ENCODE measurements around the gene CSPG4. TPM values are rescaled to one million over a fixed set of nuclear protein-coding genes. Genes with fewer than 3 reads are reported as not detected.

CSPG4 gene
- total and polyA plus RNA-seq, 2 donors (not counting 3 experiments of a cell fraction or from before 2014, with no cell fraction given) = not detected

GRCh38 chr15:75682181-75683135 is 30.2 kb downstream of the CSPG4 start:
- intact Hi-C loops (cut with micrococcal nuclease) = loop anchor here (1.0 to 5.0 kb wide), 7 partner anchors 34 to 655 kb away; partner anchors contain the start of genes MAN2C1 and PTPN9
- Histone ChIP-seq H3K4me2 (ENCODE audit: insufficient read depth, low read length) (no peak overlapping the region), H3K27ac (ENCODE audit: insufficient read depth, low read depth, low read length) (no peak overlapping the region), H3K27me3 (ENCODE audit: control insufficient read depth in 2 of 2, insufficient read depth in 2 of 2, low read length in 2 of 2) (peaks cover 15 to 17% of the 10 kb centered on the region in 2 experiments), H3K36me3 (ENCODE audit: control insufficient read depth in 2 of 2, extremely low read depth in 1 of 2, insufficient read depth in 2 of 2, low read length in 2 of 2) (no peaks in the 10 kb centered on the region), H4K20me1 (replicated peaks; ENCODE audit: control insufficient read depth, extremely low read depth, insufficient read depth, low read length) (no peaks in the 10 kb centered on the region), H3K4me3 (replicated peaks in 1 of 3; ENCODE audit: insufficient read depth in 1 of 3, low read depth in 1 of 3, low read length in 3 of 3) (no peak overlapping the region), H2AFZ (ENCODE audit: low read depth, low read length) (no peak overlapping the region), H3K9ac (replicated peaks; ENCODE audit: extremely low read depth, insufficient read depth, low read length) (no peak overlapping the region), H3K79me2 (ENCODE audit: control insufficient read depth, insufficient read depth, low read length) (no peaks in the 10 kb centered on the region), H3K9me3 (replicated peaks; ENCODE audit: control insufficient read depth, insufficient read depth, low read length) (no peaks in the 10 kb centered on the region), H3K4me1 (ENCODE audit: control insufficient read depth, extremely low read depth, insufficient read depth, low read length) (no peaks in the 10 kb centered on the region), H3K9me1 (replicated peaks; ENCODE audit: control insufficient read depth, extremely low read depth, insufficient read depth, low read length) (no peaks in the 10 kb centered on the region)
- no TSS peak for BruUV-seq (replicated peaks)
- CTCF ChIA-PET = interaction anchor here (0.8 to 8.3 kb wide), 7 partner anchors 10 to 314 kb away, joined by 3 to 65 read pairs (median 7); partner anchors contain the start of genes IMP3, MAN2C1 and PTPN9
- FAIRE-seq = no peak
- dilution Hi-C loops (cut with MboI; ENCODE audit: extremely low pct_ligation_motif_present, low sequenced_read_pairs) = no loop called here
- no peak for DNase-seq (ENCODE audit: low read depth, low spot score)
- POLR2A ChIA-PET = interaction anchor here (0.8 kb wide), 1 partner anchor 103 kb away, joined by 3 read pairs; the partner anchor contains the start of gene PTPN9
- no peak for TF ChIP-seq POLR2A (IDR thresholded peaks at IDR 0.05; ENCODE audit: low read depth, low read length)
- TF ChIP-seq POLR2AphosphoS5 (IDR thresholded peaks at IDR 0.05; ENCODE audit: insufficient read depth, low read depth, low read length) = no peak
- no peak for TF ChIP-seq GATA2 (IDR thresholded peaks at IDR 0.05; ENCODE audit: insufficient read depth, insufficient read length, low read depth, low read length)
- no peak for TF ChIP-seq JUN (IDR thresholded peaks at IDR 0.05; ENCODE audit: borderline replicate concordance, insufficient read depth, insufficient read length, low read depth)
